Smooth muscle cell (in vitro differentiated cells): ENCODE results near the gene CFAP57. TPM values are rescaled to one million over a fixed set of nuclear protein-coding genes. Genes with fewer than 3 reads are reported as not detected.

ENCODE experiments used
- DNase-seq: peaks from one replicate; lab custom pipeline; 2025; ENCODE audit not compliant: unreplicated experiment; lab: John Stamatoyannopoulos, UW
- H2AFZ ChIP-seq: fragments of 200-600 bp; sonication (generic); 2 replicates; pipeline ENCODE4 v1.6.0; 2016; ENCODE audit warnings: antibody characterized with exemption, low read depth, mild to moderate bottlenecking
- H3F3A ChIP-seq: fragments of 200-600 bp; sonication (generic); 2 replicates; pipeline ENCODE4 v1.6.0; 2017; ENCODE audit warnings: antibody characterized with exemption, low read depth
- H3K27ac ChIP-seq: fragments of 200-600 bp; sonication (generic); 2 replicates; pipeline ENCODE4 v1.5.1; 2016; ENCODE audit warnings: low read depth, mild to moderate bottlenecking
- H3K27me3 ChIP-seq: fragments of 200-600 bp; sonication (generic); 2 replicates; pipeline ENCODE4 v1.6.1; 2016; ENCODE audit warnings: low read depth, mild to moderate bottlenecking
- H3K36me3 ChIP-seq: fragments of 200-600 bp; sonication (generic); 2 replicates; pipeline ENCODE4 v1.5.1; 2016; ENCODE audit warnings: low read depth
- H3K4me1 ChIP-seq: fragments of 200-600 bp; sonication (generic); 2 replicates; pipeline ENCODE4 v1.5.1; 2016; ENCODE audit warnings: low read depth
- H3K4me2 ChIP-seq: fragments of 200-600 bp; sonication (generic); 2 replicates; pipeline ENCODE4 v1.6.0; 2016; ENCODE audit warnings: mild to moderate bottlenecking
- H3K4me3 ChIP-seq: fragments of 200-600 bp; sonication (generic); 2 replicates; pipeline ENCODE4 v1.5.1; 2016; ENCODE audit warnings: mild to moderate bottlenecking
- H3K79me2 ChIP-seq: fragments of 200-600 bp; sonication (generic); 2 replicates; pipeline ENCODE4 v1.6.0; 2016; ENCODE audit warnings: low read depth, mild to moderate bottlenecking
- H3K9ac ChIP-seq: fragments of 200-600 bp; sonication (generic); 2 replicates; pipeline ENCODE4 v1.6.0; 2016; ENCODE audit warnings: low read depth
- H3K9me3 ChIP-seq: fragments of 200-600 bp; sonication (generic); replicated peaks from 2 replicates; pipeline ENCODE4 v1.5.1; 2016; ENCODE audit warnings: low read depth
- H4K20me1 ChIP-seq: fragments of 200-600 bp; sonication (generic); 2 replicates; pipeline ENCODE4 v1.6.0; 2016; ENCODE audit warnings: low read depth
- CTCF ChIP-seq: fragments of 200-600 bp; sonication (generic); IDR thresholded peaks from 2 replicates; pipeline ENCODE4 v1.5.1; 2017; ENCODE audit warnings: borderline replicate concordance, mild to moderate bottlenecking, antibody characterized with exemption; ENCODE audit not compliant: insufficient read depth, poor library complexity, severe bottlenecking
- WGBS: methylation state at CpG from one replicate; pipeline ENCODE4 v1.1.7; 2016; ENCODE audit warnings: low lambda C conversion rate; 5-methylcytosine and 5-hydroxymethylcytosine counted together
- polyA plus RNA-seq: library from polyadenylated mRNA; unstranded; fragments of >200 nt; fragmentation: Nextera tagmentation; extraction: Ambion mirVana; gene quantifications from 2 replicates; pipeline ENCODE4 v1.2.1, GENCODE V29; 2016
- total RNA-seq: library from RNA; depleted of rRNA; stranded (reverse); fragments of >200 nt; gene quantifications from 2 replicates; pipeline ENCODE4 v1.2.3, GENCODE V29; 2014

The CFAP57 gene
- total and polyA plus RNA-seq, 2 experiments from 2014 or later: 0.22 TPM; not detected in 1

GRCh38 chr1:43247256-43247921, 75.3 kb downstream of the CFAP57 start:
- H3K36me3 ChIP-seq: no peaks in the 10 kb centered on the region
- no peaks in the 10 kb centered on the region for H3K4me1 ChIP-seq
- DNase-seq: no peak
- H3K79me2 ChIP-seq: no peaks in the 10 kb centered on the region
- H3K4me2 ChIP-seq: no peak overlapping the region
- no peaks in the 10 kb centered on the region for H4K20me1 ChIP-seq
- 91% methylated on average over 6 of the region's 6 CpGs for WGBS
- H2AFZ ChIP-seq: no peak overlapping the region
- no peaks in the 10 kb centered on the region for H3K27me3 ChIP-seq
- H3K27ac ChIP-seq: no peak overlapping the region
- no peak for TF ChIP-seq CTCF
- H3F3A ChIP-seq: no peaks in the 10 kb centered on the region
- no peaks in the 10 kb centered on the region for H3K9me3 ChIP-seq
- H3K4me3 ChIP-seq: no peak overlapping the region
- H3K9ac ChIP-seq: no peak overlapping the region

- no peak overlapping the region for H3K9ac ChIP-seq
- no peak overlapping the region for H3K27ac ChIP-seq
- H2AFZ ChIP-seq: no peak overlapping the region
- H3F3A ChIP-seq: no peaks in the 10 kb centered on the region
- WGBS: 84% methylated on average over 3 of the region's 3 CpGs
- no peaks in the 10 kb centered on the region for H3K9me3 ChIP-seq
- H3K4me3 ChIP-seq: no peak overlapping the region
- TF ChIP-seq CTCF: no peak
- H4K20me1 ChIP-seq: no peaks in the 10 kb centered on the region
- H3K27me3 ChIP-seq: no peaks in the 10 kb centered on the region
- H3K4me2 ChIP-seq: no peak overlapping the region
- H3K4me1 ChIP-seq: no peaks in the 10 kb centered on the region
- no peaks in the 10 kb centered on the region for H3K36me3 ChIP-seq
- no peak for DNase-seq
- H3K79me2 ChIP-seq: no peaks in the 10 kb centered on the region
These were observed 78.2 kb downstream of the CFAP57 start for GRCh38 chr1:43250351-43250761.

- no peak for TF ChIP-seq CTCF
- no peaks in the 10 kb centered on the region for H3K4me1 ChIP-seq
These were observed 78.9 kb downstream of the CFAP57 start for GRCh38 chr1:43251024-43251423.

GRCh38 chr1:43252225-43252624, 80.1 kb downstream of the CFAP57 start:
- Histone ChIP-seq H3F3A (no peaks in the 10 kb centered on the region), H2AFZ (no peak overlapping the region), H3K4me2 (no peak overlapping the region), H3K36me3 (no peaks in the 10 kb centered on the region), H3K79me2 (no peaks in the 10 kb centered on the region), H3K4me3 (no peak overlapping the region), H3K4me1 (no peaks in the 10 kb centered on the region), H3K9me3 (no peaks in the 10 kb centered on the region), H4K20me1 (no peaks in the 10 kb centered on the region), H3K27ac (no peak overlapping the region), H3K27me3 (no peaks in the 10 kb centered on the region), H3K9ac (no peak overlapping the region)
- DNase-seq: no peak
- no peak for TF ChIP-seq CTCF
- WGBS: 81% methylated on average over 1 of the region's 1 CpG

More at GRCh38 chr1:43251024-43251423, 78.9 kb downstream of the CFAP57 start:
- H3K27me3 ChIP-seq: no peaks in the 10 kb centered on the region
- WGBS: 93% methylated on average over 5 of the region's 5 CpGs
- H3F3A ChIP-seq: no peaks in the 10 kb centered on the region
- no peaks in the 10 kb centered on the region for H3K9me3 ChIP-seq
- H3K79me2 ChIP-seq: no peaks in the 10 kb centered on the region
- no peak overlapping the region for H3K9ac ChIP-seq
- H4K20me1 ChIP-seq: no peaks in the 10 kb centered on the region
- H3K4me2 ChIP-seq: no peak overlapping the region
- no peak overlapping the region for H2AFZ ChIP-seq
- no peaks in the 10 kb centered on the region for H3K36me3 ChIP-seq
- no peak overlapping the region for H3K27ac ChIP-seq
- DNase-seq: no peak
- no peak overlapping the region for H3K4me3 ChIP-seq
